ENCODE measurements around the gene SUSD1. TPM values are rescaled to one million over a fixed set of nuclear protein-coding genes. Genes with fewer than 3 reads are reported as not detected.

Gene SUSD1
- total RNA-seq, 1 donor from 2014 or later: 15.7 TPM

DNA sequence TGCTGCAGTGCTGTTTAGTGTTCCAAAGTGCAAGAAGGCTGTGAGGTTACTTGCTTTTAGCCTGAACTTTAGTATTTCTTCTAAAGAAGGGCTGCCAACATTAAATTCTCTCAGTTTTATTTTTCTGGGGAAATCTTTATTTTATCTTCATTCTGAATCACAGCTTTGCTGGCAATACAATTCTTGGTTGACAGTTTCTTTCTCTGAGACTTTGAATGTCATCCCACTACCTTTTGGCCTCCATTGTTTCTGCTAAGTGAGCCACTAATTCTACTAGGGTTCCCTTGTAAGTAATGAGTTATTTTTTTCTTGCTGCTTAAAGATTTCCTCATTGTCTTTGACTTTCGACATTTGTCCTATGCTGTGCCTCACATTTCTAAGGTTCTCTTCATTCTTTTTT lies 32.4 kb upstream of the SUSD1 start:
- intact Hi-C loops (cut with micrococcal nuclease): no loop called here
- no peak for TF ChIP-seq CTCF (IDR thresholded peaks at IDR 0.05)
- H3K27ac Mint-ChIP-seq: no peak overlapping the region
- H3K9me3 Mint-ChIP-seq: peaks cover 21% of the 10 kb centered on the region
- ChIA-PET CTCF (no interaction called here), POLR2A (no interaction called here)
- H3K36me3 Mint-ChIP-seq (ENCODE audit: low read depth): peaks cover 68% of the 10 kb centered on the region
- H3K27me3 Mint-ChIP-seq: no peaks in the 10 kb centered on the region
- peaks cover 2% of the 10 kb centered on the region for H3K4me1 Mint-ChIP-seq
- no peak overlapping the region for H3K4me3 Mint-ChIP-seq
- no peak for DNase-seq
- no peak for ATAC-seq (ENCODE audit: low read depth)

- Mint-ChIP-seq H3K9me3 (peaks cover 15% of the 10 kb centered on the region), H3K36me3 (ENCODE audit: low read depth) (peaks cover 38% of the 10 kb centered on the region), H3K4me3 (no peak overlapping the region), H3K4me1 (peaks cover 2% of the 10 kb centered on the region), H3K27ac (no peak overlapping the region), H3K27me3 (no peaks in the 10 kb centered on the region)
- ATAC-seq (ENCODE audit: low read depth) (no peak), DNase-seq (no peak)
- POLR2A ChIA-PET: no interaction called here
- intact Hi-C loops (cut with micrococcal nuclease): no loop called here
- no peak for TF ChIP-seq CTCF (IDR thresholded peaks at IDR 0.05)
- CTCF ChIA-PET: no interaction called here
These were observed 28.4 kb upstream of the SUSD1 start for GRCh38 chr9:112203536-112203935.

GRCh38 chr9:112200711-112201110 lies 25.6 kb upstream of the SUSD1 start:
- no peaks in the 10 kb centered on the region for H3K9me3 Mint-ChIP-seq
- no peak overlapping the region for H3K4me3 Mint-ChIP-seq
- DNase-seq: no peak
- H3K27me3 Mint-ChIP-seq: no peaks in the 10 kb centered on the region
- ATAC-seq (ENCODE audit: low read depth): no peak
- H3K4me1 Mint-ChIP-seq: peaks cover 2% of the 10 kb centered on the region
- POLR2A ChIA-PET: interaction anchor here (0.6 to 0.7 kb wide), 2 partner anchors 38 to 76 kb away, joined by 5 to 12 read pairs; no protein-coding TSS in a partner anchor
- H3K27ac Mint-ChIP-seq: no peak overlapping the region
- TF ChIP-seq CTCF (IDR thresholded peaks at IDR 0.05): no peak
- intact Hi-C loops (cut with micrococcal nuclease): no loop called here
- CTCF ChIA-PET: no interaction called here
- H3K36me3 Mint-ChIP-seq (ENCODE audit: low read depth): peaks cover 16% of the 10 kb centered on the region

DNA sequence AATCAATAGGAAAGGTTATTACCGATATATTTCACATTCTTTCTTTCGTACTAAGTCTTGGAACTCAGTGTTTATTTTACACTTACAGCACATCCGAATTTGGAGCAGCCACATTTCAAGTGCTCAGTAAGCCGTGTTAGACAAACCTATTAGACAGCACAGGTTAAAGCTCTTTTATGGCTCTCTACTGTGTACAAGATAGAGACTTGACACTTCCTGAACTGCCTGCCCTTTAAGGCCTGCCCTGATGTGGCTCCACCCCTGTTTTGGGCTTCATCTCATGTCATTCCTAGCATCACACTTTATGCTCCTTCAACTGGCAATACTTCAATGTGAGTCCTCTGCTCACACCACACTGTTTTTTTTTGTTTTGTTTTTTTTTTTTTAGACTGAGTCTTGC lies 23.5 kb upstream of the SUSD1 start:
- peaks cover 7% of the 10 kb centered on the region for H3K4me1 Mint-ChIP-seq
- peaks cover 10% of the 10 kb centered on the region for H3K36me3 Mint-ChIP-seq (ENCODE audit: low read depth)
- H3K27ac Mint-ChIP-seq: no peak overlapping the region
- CTCF ChIA-PET: no interaction called here
- no peak overlapping the region for H3K4me3 Mint-ChIP-seq
- no peak for ATAC-seq (ENCODE audit: low read depth)
- DNase-seq: no peak
- POLR2A ChIA-PET: interaction anchor here (0.7 kb wide), 1 partner anchor 123 kb away, joined by 7 read pairs; no protein-coding TSS in a partner anchor
- H3K27me3 Mint-ChIP-seq: no peaks in the 10 kb centered on the region
- intact Hi-C loops (cut with micrococcal nuclease): no loop called here
- no peak for TF ChIP-seq CTCF (IDR thresholded peaks at IDR 0.05)
- no peaks in the 10 kb centered on the region for H3K9me3 Mint-ChIP-seq

- intact Hi-C loops (cut with micrococcal nuclease): no loop called here
- no peak for ATAC-seq (ENCODE audit: low read depth)
- H3K36me3 Mint-ChIP-seq (ENCODE audit: low read depth): peaks cover 3% of the 10 kb centered on the region
These were observed 19.9 kb upstream of the SUSD1 start for GRCh38 chr9:112194969-112195431.

More at GRCh38 chr9:112194969-112195431, 19.9 kb upstream of the SUSD1 start:
- POLR2A ChIA-PET: no interaction called here
- H3K4me1 Mint-ChIP-seq: peaks cover 5% of the 10 kb centered on the region
- H3K27me3 Mint-ChIP-seq: no peaks in the 10 kb centered on the region
- no peak for DNase-seq
- H3K4me3 Mint-ChIP-seq: no peak overlapping the region
- no peaks in the 10 kb centered on the region for H3K9me3 Mint-ChIP-seq
- TF ChIP-seq CTCF (IDR thresholded peaks at IDR 0.05): no peak
- CTCF ChIA-PET: no interaction called here
- H3K27ac Mint-ChIP-seq: no peak overlapping the region

Data from activated B cell treated with CpG ODN at 0.5 μM for 24 hours (primary cell).